H9 (cell line): ENCODE data around the gene ALDH1L1. TPM values are rescaled to one million over a fixed set of nuclear protein-coding genes. Genes with fewer than 3 reads are reported as not detected.

Experiments
- DNase-seq: peaks from one replicate; pipeline ENCODE4 v3.0.0-alpha.2; 2017
- H2AFZ ChIP-seq: one replicate; pipeline ENCODE4 v1.6.1; 2013; ENCODE audit warnings: mild to moderate bottlenecking, low read length, control low read depth, moderate library complexity
- H2AK5ac ChIP-seq: 2 replicates; pipeline ENCODE4 v1.6.1; 2013; ENCODE audit warnings: low read length, control low read depth, mixed read lengths; ENCODE audit not compliant: insufficient read length
- H2BK120ac ChIP-seq: one replicate; pipeline ENCODE4 v1.6.1; 2013; ENCODE audit warnings: low read depth, mild to moderate bottlenecking, low read length, control low read depth, inconsistent platforms; ENCODE audit not compliant: poor library complexity, severe bottlenecking
- H2BK12ac ChIP-seq: 2 replicates; pipeline ENCODE4 v1.6.1; 2013; ENCODE audit warnings: low read length, control low read depth, mixed read lengths, low read depth; ENCODE audit not compliant: insufficient read length
- H2BK15ac ChIP-seq: 2 replicates; pipeline ENCODE4 v1.6.1; 2013; ENCODE audit warnings: low read depth, low read length, control low read depth
- H2BK20ac ChIP-seq: one replicate; pipeline ENCODE4 v1.6.1; 2013; ENCODE audit warnings: low read depth, mild to moderate bottlenecking, low read length, control low read depth, inconsistent platforms; ENCODE audit not compliant: poor library complexity, severe bottlenecking
- H2BK5ac ChIP-seq: 2 replicates; pipeline ENCODE4 v1.6.1; 2013; ENCODE audit warnings: low read length, control low read depth, mixed read lengths; ENCODE audit not compliant: insufficient read length
- H3K14ac ChIP-seq: 2 replicates; pipeline ENCODE4 v1.6.1; 2013; ENCODE audit warnings: low read length, control low read depth; ENCODE audit not compliant: insufficient read depth
- H3K18ac ChIP-seq: 2 replicates; pipeline ENCODE4 v1.6.1; 2013; ENCODE audit warnings: low read depth, mild to moderate bottlenecking, mixed read lengths, low read length, control low read depth; ENCODE audit not compliant: insufficient read length
- H3K23ac ChIP-seq: 2 replicates; pipeline ENCODE4 v1.6.1; 2013; ENCODE audit warnings: low read length, control low read depth, mixed read lengths, low read depth; ENCODE audit not compliant: insufficient read length
- H3K23me2 ChIP-seq: 2 replicates; pipeline ENCODE4 v1.6.1; 2013; ENCODE audit warnings: low read depth, mild to moderate bottlenecking, mixed read lengths, low read length, control low read depth; ENCODE audit not compliant: insufficient read length, poor library complexity, severe bottlenecking
- H3K27ac ChIP-seq: 2 replicates; pipeline ENCODE4 v1.5.1; 2013; ENCODE audit warnings: low read length, control low read depth, mixed read lengths, low read depth; ENCODE audit not compliant: insufficient read length
- H3K27me3 ChIP-seq: 2 replicates; pipeline ENCODE4 v1.6.1; 2013; ENCODE audit warnings: low read length, control low read depth, inconsistent platforms; ENCODE audit not compliant: insufficient read depth
- H3K4ac ChIP-seq: 2 replicates; pipeline ENCODE4 v1.6.1; 2013; ENCODE audit warnings: low read depth, mild to moderate bottlenecking, control low read depth, inconsistent platforms, low read length, moderate library complexity
- H3K4me1 ChIP-seq: 2 replicates; pipeline ENCODE4 v1.6.1; 2013; ENCODE audit warnings: low read length, control low read depth, inconsistent platforms; ENCODE audit not compliant: insufficient read depth
- H3K4me2 ChIP-seq: 2 replicates; pipeline ENCODE4 v1.6.1; 2013; ENCODE audit warnings: low read length, control low read depth, mixed read lengths; ENCODE audit not compliant: insufficient read length, insufficient read depth
- H3K56ac ChIP-seq: 2 replicates; pipeline ENCODE4 v1.6.1; 2013; ENCODE audit warnings: low read depth, mild to moderate bottlenecking, mixed read lengths, low read length, control low read depth; ENCODE audit not compliant: insufficient read length
- H3K79me1 ChIP-seq: 2 replicates; pipeline ENCODE4 v1.6.1; 2013; ENCODE audit warnings: low read depth, mild to moderate bottlenecking, moderate library complexity, low read length, control low read depth, inconsistent platforms; ENCODE audit not compliant: insufficient read depth, poor library complexity, severe bottlenecking
- H3K79me2 ChIP-seq: 2 replicates; pipeline ENCODE4 v1.6.1; 2013; ENCODE audit warnings: low read length, control low read depth, inconsistent platforms; ENCODE audit not compliant: insufficient read depth
- H3K9ac ChIP-seq: 2 replicates; pipeline ENCODE4 v1.6.1; 2013; ENCODE audit warnings: low read length, control low read depth, mixed read lengths; ENCODE audit not compliant: insufficient read length; ENCODE audit errors: extremely low read depth
- H3K9me3 ChIP-seq: one replicate; pipeline ENCODE4 v1.6.1; 2013; ENCODE audit warnings: low read depth, low read length, inconsistent platforms; ENCODE audit not compliant: control insufficient read depth
- H3T11ph ChIP-seq: one replicate; pipeline ENCODE4 v1.6.1; 2013; ENCODE audit warnings: mild to moderate bottlenecking, low read length, control low read depth, inconsistent platforms
- H4K20me1 ChIP-seq: one replicate; pipeline ENCODE4 v1.6.1; 2013; ENCODE audit not compliant: control insufficient read depth, insufficient read length, insufficient read depth
- H4K5ac ChIP-seq: 2 replicates; pipeline ENCODE4 v1.6.1; 2013; ENCODE audit warnings: low read depth, mild to moderate bottlenecking, mixed read lengths, low read length, control low read depth; ENCODE audit not compliant: insufficient read length
- H4K8ac ChIP-seq: replicated peaks from 2 replicates; pipeline ENCODE4 v1.6.1; 2013; ENCODE audit warnings: low read length, control low read depth, mixed read lengths, low read depth; ENCODE audit not compliant: insufficient read length
- H4K91ac ChIP-seq: 2 replicates; pipeline ENCODE4 v1.6.1; 2013; ENCODE audit warnings: low read depth, mild to moderate bottlenecking, moderate library complexity, mixed read lengths, low read length, control low read depth; ENCODE audit not compliant: insufficient read length
- H3K27ac Mint-ChIP-seq, 3 experiments: 2 replicates in 2 of 3; 3 replicates in 1 of 3; pipeline ENCODE4 v1.8.0; 2020 to 2021; ENCODE audit warnings: mixed read lengths in 3 of 3, mild to moderate bottlenecking in 1 of 3, moderate library complexity in 1 of 3
- H3K27me3 Mint-ChIP-seq: 2 replicates; pipeline ENCODE4 v1.8.0; 2021; ENCODE audit warnings: low read depth, mild to moderate bottlenecking, moderate library complexity, mixed read lengths
- H3K36me3 Mint-ChIP-seq, 3 experiments: 2 replicates in 2 of 3; 3 replicates in 1 of 3; pipeline ENCODE4 v1.8.0; 2020 to 2021; ENCODE audit warnings: low read depth in 3 of 3, mixed read lengths in 3 of 3; ENCODE audit not compliant: insufficient read depth in 1 of 3
- H3K4me1 Mint-ChIP-seq, 2 experiments: 2 replicates each; pipeline ENCODE4 v1.8.0; 2020; ENCODE audit warnings: mixed read lengths in 2 of 2
- H3K4me3 Mint-ChIP-seq, 2 experiments: 2 replicates in 1 of 2; 3 replicates in 1 of 2; pipeline ENCODE4 v1.8.0; 2020 to 2021; ENCODE audit warnings: mild to moderate bottlenecking in 2 of 2, mixed read lengths in 2 of 2, moderate library complexity in 1 of 2
- H3K9me3 Mint-ChIP-seq, 2 experiments: 2 replicates in 1 of 2; 3 replicates in 1 of 2; pipeline ENCODE4 v1.8.0; 2020; ENCODE audit warnings: mild to moderate bottlenecking in 2 of 2, mixed read lengths in 2 of 2, moderate library complexity in 1 of 2
- CTCF ChIP-seq: fragments of 200-600 bp; sonication (generic); conservative IDR thresholded peaks from 3 replicates; pipeline ENCODE4 v1.8.0; 2021; ENCODE audit warnings: antibody characterized with exemption, mild to moderate bottlenecking
- WGBS: extraction: QIAGEN DNeasy Blood & Tissue Kit; methylation state at CpG from one replicate; pipeline ENCODE4 v1.1.7; 2013; ENCODE audit warnings: missing lambda C conversion rate, low lambda C conversion rate, mixed read lengths; ENCODE audit not compliant: insufficient read length; ENCODE audit errors: extremely low coverage; 5-methylcytosine and 5-hydroxymethylcytosine counted together
- total RNA-seq: library from RNA; stranded (reverse); gene quantifications from 2 replicates; pipeline ENCODE4 v1.2.1, GENCODE V29; 2021

ALDH1L1 gene
- total RNA-seq, 1 experiment from 2014 or later, result 0.90 TPM

DNA sequence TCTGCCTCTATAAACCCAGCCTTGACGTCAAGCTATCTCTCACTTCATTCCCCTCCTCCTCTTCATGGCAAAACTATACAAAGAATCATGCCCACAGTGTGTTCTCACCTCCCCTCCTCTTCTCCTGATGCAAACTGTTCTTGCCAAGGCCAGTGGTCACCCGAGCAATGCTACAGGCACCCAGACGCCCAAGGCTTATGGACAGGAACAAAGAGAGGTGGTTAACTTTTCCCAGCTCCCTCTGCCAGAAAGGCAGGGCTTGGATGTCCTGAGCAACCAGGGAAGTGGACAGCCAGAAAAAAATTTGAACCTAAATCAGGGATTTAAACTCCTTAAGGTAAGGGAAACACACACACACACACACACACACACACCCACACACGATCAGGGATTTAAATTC is 101.5 kb downstream of the ALDH1L1 start:
- Histone ChIP-seq H4K20me1 (no peaks in the 10 kb centered on the region), H3K9me3 (no peaks in the 10 kb centered on the region), H2BK20ac (no peak overlapping the region), H3K18ac (no peak overlapping the region), H2BK120ac (no peak overlapping the region), H3K4ac (no peak overlapping the region), H4K91ac (no peak overlapping the region), H3K27me3 (no peaks in the 10 kb centered on the region), H3K79me2 (no peaks in the 10 kb centered on the region), H2AK5ac (no peak overlapping the region), H4K5ac (no peak overlapping the region), H2AFZ (no peak overlapping the region), H3T11ph (no peak overlapping the region), H2BK12ac (no peak overlapping the region), H3K23me2 (no peaks in the 10 kb centered on the region), H3K23ac (no peak overlapping the region), H3K56ac (no peak overlapping the region), H3K79me1 (peaks cover 3% of the 10 kb centered on the region), H3K14ac (no peak overlapping the region), H2BK15ac (no peak overlapping the region), H3K9ac (no peak overlapping the region), H3K4me1 (no peaks in the 10 kb centered on the region), H3K4me2 (no peak overlapping the region), H2BK5ac (no peak overlapping the region), H4K8ac (no peak overlapping the region), H3K27ac (no peak overlapping the region)
- DNase-seq, result no peak
- no peak overlapping the region; a peak in 1 of 5 replicates for H3K4me3 Mint-ChIP-seq
- no peaks in the 10 kb centered on the region for H3K27me3 Mint-ChIP-seq
- no peaks in the 10 kb centered on the region; a peak in 2 of 5 replicates for H3K9me3 Mint-ChIP-seq
- TF ChIP-seq CTCF, result no peak
- peaks cover 4 to 11% of the 10 kb centered on the region in 2 experiments; a peak in 3 of 4 replicates for H3K4me1 Mint-ChIP-seq
- peak overlapping the region in 1 of 3 experiments; percentile 82; a peak in 1 of 7 replicates for H3K27ac Mint-ChIP-seq
- peaks cover 0 to 9% (median 5%) of the 10 kb centered on the region in 3 experiments; a peak in 6 of 7 replicates for H3K36me3 Mint-ChIP-seq
- WGBS, result no CpG with 5 or more reads among the region's 4 CpGs
